Measurements from ENCODE around the gene ATP8B2. TPM values are rescaled to one million over a fixed set of nuclear protein-coding genes. Genes with fewer than 3 reads are reported as not detected.
"Not testable (repeated sequence)": the region's sequence is repeated elsewhere in the genome, so short reads cannot be mapped to it uniquely, and the experiment has no call there.

ATP8B2 gene
- total and polyA plus RNA-seq, 4 donors: 0.75 to 16.2 (median 5.3) TPM

GRCh38 chr1:154360288-154360687 lies 35.0 kb downstream of the ATP8B2 start:
- no peak for TF ChIP-seq NR2F2 (IDR thresholded peaks at IDR 0.05)
- TF ChIP-seq HNF4A (conservative IDR thresholded peaks at IDR 0.05): no peak
- TF ChIP-seq ATF3 (IDR thresholded peaks at IDR 0.05): no peak
- TF ChIP-seq EGR1 (IDR thresholded peaks at IDR 0.05; ENCODE audit: low read depth in 2 of 2): no peak
- TF ChIP-seq FOXA1 (IDR thresholded peaks at IDR 0.05): no peak
- TF ChIP-seq HNF4G (IDR thresholded peaks at IDR 0.05): no peak
- Histone ChIP-seq H3K9me3 (ENCODE audit: control insufficient read depth in 4 of 4, low read length in 3 of 4) (no peaks in the 10 kb centered on the region), H3K4me3 (ENCODE audit: low read depth in 1 of 3, low read length in 3 of 3) (no peak overlapping the region), H3K27me3 (ENCODE audit: control insufficient read depth in 4 of 4, insufficient read depth in 4 of 4, low read length in 3 of 4) (no peaks in the 10 kb centered on the region), H3K4me1 (ENCODE audit: control insufficient read depth in 4 of 4, insufficient read depth in 4 of 4, low read length in 3 of 4) (no peaks in the 10 kb centered on the region), H3K36me3 (ENCODE audit: control insufficient read depth in 4 of 4, insufficient read depth in 3 of 4, low read depth in 1 of 4, low read length in 3 of 4) (no peaks in the 10 kb centered on the region), H3K27ac (ENCODE audit: low read depth in 1 of 2, low read length in 2 of 2) (no peak overlapping the region), H3K9ac (ENCODE audit: low read depth in 1 of 2, low read length in 2 of 2) (no peak overlapping the region)
- no peak for DNase-seq (ENCODE audit: low spot score)

DNA sequence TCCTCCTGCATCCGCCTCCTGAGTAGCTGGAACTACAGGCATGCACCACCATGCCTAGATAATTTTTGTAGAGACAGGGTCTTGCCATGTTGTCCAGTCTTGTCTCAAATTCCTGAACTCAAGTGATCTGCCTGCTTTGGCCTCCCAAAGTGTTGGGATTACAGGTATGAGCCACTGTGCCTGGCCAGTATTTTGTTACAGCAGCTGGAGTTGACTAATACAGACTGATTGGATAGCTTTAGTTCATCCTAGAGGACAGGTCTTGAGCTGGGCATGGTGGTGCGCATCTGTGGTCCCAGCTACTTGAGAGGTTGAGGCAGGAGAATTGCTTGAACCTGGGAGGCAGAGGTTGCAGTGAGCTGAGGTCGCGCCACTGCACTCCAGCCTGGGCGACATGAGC lies 35.6 kb downstream of the ATP8B2 start:
- not testable (repeated sequence) for H3K4me1 ChIP-seq (ENCODE audit: control insufficient read depth in 4 of 4, insufficient read depth in 4 of 4, low read length in 3 of 4); H3K27me3 ChIP-seq (ENCODE audit: control insufficient read depth in 4 of 4, insufficient read depth in 4 of 4, low read length in 3 of 4); H3K9me3 ChIP-seq (ENCODE audit: control insufficient read depth in 4 of 4, low read length in 3 of 4); H3K27ac ChIP-seq (ENCODE audit: low read depth in 1 of 2, low read length in 2 of 2); H3K4me3 ChIP-seq (ENCODE audit: low read depth in 1 of 3, low read length in 3 of 3); H3K36me3 ChIP-seq (ENCODE audit: control insufficient read depth in 4 of 4, insufficient read depth in 3 of 4, low read depth in 1 of 4, low read length in 3 of 4); H3K9ac ChIP-seq (ENCODE audit: low read depth in 1 of 2, low read length in 2 of 2); DNase-seq (ENCODE audit: low spot score)
- WGBS: 91% methylated on average over 5 of the region's 5 CpGs

- TF ChIP-seq HNF4G (IDR thresholded peaks at IDR 0.05) (no peak), RAD21 (IDR thresholded peaks at IDR 0.05) (no peak), NR2F2 (IDR thresholded peaks at IDR 0.05) (no peak), GABPA (IDR thresholded peaks at IDR 0.05 in 1 of 2, conservative IDR thresholded peaks at IDR 0.05 in 1 of 2) (no peak), SP1 (IDR thresholded peaks at IDR 0.05) (no peak), JUND (IDR thresholded peaks at IDR 0.05) (no peak), YY1 (IDR thresholded peaks at IDR 0.05) (no peak), CTCF (IDR thresholded peaks at IDR 0.05; ENCODE audit: low read depth, low read length, missing input control) (no peak), HNF4A (conservative IDR thresholded peaks at IDR 0.05) (no peak), FOXA2 (IDR thresholded peaks at IDR 0.05) (no peak)
- TF ChIP-seq, protein P1, sequence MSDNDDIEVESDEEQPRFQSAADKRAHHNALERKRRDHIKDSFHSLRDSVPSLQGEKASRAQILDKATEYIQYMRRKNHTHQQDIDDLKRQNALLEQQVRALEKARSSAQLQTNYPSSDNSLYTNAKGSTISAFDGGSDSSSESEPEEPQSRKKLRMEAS (IDR thresholded peaks at IDR 0.05): no peak
- TF ChIP-seq, protein P2, sequence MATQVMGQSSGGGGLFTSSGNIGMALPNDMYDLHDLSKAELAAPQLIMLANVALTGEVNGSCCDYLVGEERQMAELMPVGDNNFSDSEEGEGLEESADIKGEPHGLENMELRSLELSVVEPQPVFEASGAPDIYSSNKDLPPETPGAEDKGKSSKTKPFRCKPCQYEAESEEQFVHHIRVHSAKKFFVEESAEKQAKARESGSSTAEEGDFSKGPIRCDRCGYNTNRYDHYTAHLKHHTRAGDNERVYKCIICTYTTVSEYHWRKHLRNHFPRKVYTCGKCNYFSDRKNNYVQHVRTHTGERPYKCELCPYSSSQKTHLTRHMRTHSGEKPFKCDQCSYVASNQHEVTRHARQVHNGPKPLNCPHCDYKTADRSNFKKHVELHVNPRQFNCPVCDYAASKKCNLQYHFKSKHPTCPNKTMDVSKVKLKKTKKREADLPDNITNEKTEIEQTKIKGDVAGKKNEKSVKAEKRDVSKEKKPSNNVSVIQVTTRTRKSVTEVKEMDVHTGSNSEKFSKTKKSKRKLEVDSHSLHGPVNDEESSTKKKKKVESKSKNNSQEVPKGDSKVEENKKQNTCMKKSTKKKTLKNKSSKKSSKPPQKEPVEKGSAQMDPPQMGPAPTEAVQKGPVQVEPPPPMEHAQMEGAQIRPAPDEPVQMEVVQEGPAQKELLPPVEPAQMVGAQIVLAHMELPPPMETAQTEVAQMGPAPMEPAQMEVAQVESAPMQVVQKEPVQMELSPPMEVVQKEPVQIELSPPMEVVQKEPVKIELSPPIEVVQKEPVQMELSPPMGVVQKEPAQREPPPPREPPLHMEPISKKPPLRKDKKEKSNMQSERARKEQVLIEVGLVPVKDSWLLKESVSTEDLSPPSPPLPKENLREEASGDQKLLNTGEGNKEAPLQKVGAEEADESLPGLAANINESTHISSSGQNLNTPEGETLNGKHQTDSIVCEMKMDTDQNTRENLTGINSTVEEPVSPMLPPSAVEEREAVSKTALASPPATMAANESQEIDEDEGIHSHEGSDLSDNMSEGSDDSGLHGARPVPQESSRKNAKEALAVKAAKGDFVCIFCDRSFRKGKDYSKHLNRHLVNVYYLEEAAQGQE (IDR thresholded peaks at IDR 0.05): no peak
- 76% methylated on average over 3 of the region's 3 CpGs for WGBS
- no peak overlapping the region for H3K4me3 ChIP-seq (ENCODE audit: low read depth in 1 of 3, low read length in 3 of 3)
- no peak for DNase-seq (ENCODE audit: low spot score)
- H3K9ac ChIP-seq (ENCODE audit: low read depth in 1 of 2, low read length in 2 of 2): no peak overlapping the region
- no peaks in the 10 kb centered on the region for H3K4me1 ChIP-seq (ENCODE audit: control insufficient read depth in 4 of 4, insufficient read depth in 4 of 4, low read length in 3 of 4)
- no peaks in the 10 kb centered on the region for H3K9me3 ChIP-seq (ENCODE audit: control insufficient read depth in 4 of 4, low read length in 3 of 4)
- H3K27ac ChIP-seq (ENCODE audit: low read depth in 1 of 2, low read length in 2 of 2): no peak overlapping the region
- no peaks in the 10 kb centered on the region for H3K36me3 ChIP-seq (ENCODE audit: control insufficient read depth in 4 of 4, insufficient read depth in 3 of 4, low read depth in 1 of 4, low read length in 3 of 4)
- no peaks in the 10 kb centered on the region for H3K27me3 ChIP-seq (ENCODE audit: control insufficient read depth in 4 of 4, insufficient read depth in 4 of 4, low read length in 3 of 4)
Measured at GRCh38 chr1:154361357-154361756, 36.0 kb downstream of the ATP8B2 start.
